Adrenal gland (tissue), 12 donors: ENCODE results near the gene PEX10. TPM values are rescaled to one million over a fixed set of nuclear protein-coding genes. Genes with fewer than 3 reads are reported as not detected.

Experiments
- DNase-seq, 7 donors: peaks; one replicate each; pipeline ENCODE4 v3.0.0-alpha.2; 2019 to 2020
- H3K27ac ChIP-seq, 5 donors: fragments of 200-600 bp; sonication (generic) in 4 of 5; 1 replicate in 3 of 5; 2 replicates in 2 of 5; pipeline versions ENCODE4 v1.5.1 to v1.8.0; 2016 to 2020; ENCODE audit warnings: mild to moderate bottlenecking in 1 of 5
- H3K27me3 ChIP-seq: fragments of 200-600 bp; 2 replicates; pipeline ENCODE4 v1.8.0; 2021
- H3K36me3 ChIP-seq, 2 donors: fragments of 200-600 bp; replicated peaks in 1 of 2; 1 replicate in 1 of 2; 2 replicates in 1 of 2; pipeline versions ENCODE4 v1.5.1 to v1.8.0; 2018 to 2022
- H3K4me1 ChIP-seq, 2 donors: fragments of 200-600 bp; replicated peaks in 1 of 2; 1 replicate in 1 of 2; 2 replicates in 1 of 2; pipeline versions ENCODE4 v1.5.1 to v1.8.0; 2018 to 2021
- H3K4me3 ChIP-seq, 4 donors: fragments of 200-600 bp; sonication (generic) in 3 of 4; one replicate each; pipeline ENCODE4 v1.5.1; 2016 to 2018
- H3K9me3 ChIP-seq, 3 donors: fragments of 200-600 bp; sonication (generic) in 1 of 3; replicated peaks in 1 of 3; 1 replicate in 2 of 3; 2 replicates in 1 of 3; pipeline versions ENCODE4 v1.5.1 to v1.8.0; 2016 to 2021
- CTCF ChIP-seq, 6 experiments: fragments of 450-650 bp in 4 of 6; fragments of 200-600 bp in 2 of 6; sonication (generic) in 1 of 6; IDR thresholded peaks; 1 replicate in 5 of 6; 2 replicates in 1 of 6; pipeline versions ENCODE4 v1.5.1 to v1.8.0; 2016 to 2021; ENCODE audit warnings: antibody characterized with exemption in 6 of 6, mild to moderate bottlenecking in 2 of 6, moderate library complexity in 1 of 6
- POLR2A ChIP-seq, 2 donors: fragments of 450-650 bp; IDR thresholded peaks; one replicate each; pipeline ENCODE4 v1.6.1; 2017; ENCODE audit warnings: antibody characterized with exemption in 2 of 2, mild to moderate bottlenecking in 2 of 2, moderate library complexity in 1 of 2
- WGBS, 4 donors: extraction: QIAGEN DNeasy Blood & Tissue Kit in 2 of 4; methylation state at CpG; one replicate each; pipeline versions ENCODE4 v1.1.5 to v1.1.7; 2013 to 2017; 5-methylcytosine and 5-hydroxymethylcytosine counted together
- intact Hi-C, 2 donors: fragments of 100-400 bp; cut with DNase I; formaldehyde crosslinking; loops; one replicate each; pipeline versions ENCODE4 v1.14.1 to v1.15.0; 2022 to 2023
- polyA plus RNA-seq, 3 donors: library from polyadenylated mRNA; stranded (reverse); fragments of 200-250 nt in 2 of 3; fragments of 350-450 nt in 1 of 3; fragmentation: Illumina TruSeq in 1 of 3; extraction: RNeasy Lipid Tissue Mini Kit (QIAGEN cat#74804) in 1 of 3; gene quantifications; one replicate each; pipeline ENCODE4 v1.2.3, GENCODE V29; 2013 to 2014
- total RNA-seq, 9 donors: library from RNA; depleted of rRNA in 4 of 9; stranded (reverse); fragments of >200 nt in 4 of 9; fragments of 120-200 nt in 1 of 9; fragmentation: NEBNext Ultra II Directional in 1 of 9; extraction: Animal tissue kit (Norgen Biotek cat#: 25700) in 1 of 9; gene quantifications; one replicate each; pipeline versions ENCODE4 v1.1.0 to v1.2.4, GENCODE V29; 2013 to 2023
- donor health status: healthy with polysubstance abuse.
- donor health status: Bipolar disorder and iron deficiency.
- donor health status: DM: yes; HTN: yes; CAD: no.
- donor health status: DM: no; HTN: no; CAD: no.
- donor health status: DM: no; HTN: no; CAD: no.
- donor health status: DM: yes; HTN: yes; CAD: no.

Gene PEX10
- total and polyA plus RNA-seq, 12 donors, result 25.3 to 81.5 (median 44.7) TPM

GRCh38 chr1:2389644-2390043 is 22.7 kb downstream of the PEX10 start:
- intact Hi-C loops, result no loop called here
- no peaks in the 10 kb centered on the region for H3K9me3 ChIP-seq

DNA sequence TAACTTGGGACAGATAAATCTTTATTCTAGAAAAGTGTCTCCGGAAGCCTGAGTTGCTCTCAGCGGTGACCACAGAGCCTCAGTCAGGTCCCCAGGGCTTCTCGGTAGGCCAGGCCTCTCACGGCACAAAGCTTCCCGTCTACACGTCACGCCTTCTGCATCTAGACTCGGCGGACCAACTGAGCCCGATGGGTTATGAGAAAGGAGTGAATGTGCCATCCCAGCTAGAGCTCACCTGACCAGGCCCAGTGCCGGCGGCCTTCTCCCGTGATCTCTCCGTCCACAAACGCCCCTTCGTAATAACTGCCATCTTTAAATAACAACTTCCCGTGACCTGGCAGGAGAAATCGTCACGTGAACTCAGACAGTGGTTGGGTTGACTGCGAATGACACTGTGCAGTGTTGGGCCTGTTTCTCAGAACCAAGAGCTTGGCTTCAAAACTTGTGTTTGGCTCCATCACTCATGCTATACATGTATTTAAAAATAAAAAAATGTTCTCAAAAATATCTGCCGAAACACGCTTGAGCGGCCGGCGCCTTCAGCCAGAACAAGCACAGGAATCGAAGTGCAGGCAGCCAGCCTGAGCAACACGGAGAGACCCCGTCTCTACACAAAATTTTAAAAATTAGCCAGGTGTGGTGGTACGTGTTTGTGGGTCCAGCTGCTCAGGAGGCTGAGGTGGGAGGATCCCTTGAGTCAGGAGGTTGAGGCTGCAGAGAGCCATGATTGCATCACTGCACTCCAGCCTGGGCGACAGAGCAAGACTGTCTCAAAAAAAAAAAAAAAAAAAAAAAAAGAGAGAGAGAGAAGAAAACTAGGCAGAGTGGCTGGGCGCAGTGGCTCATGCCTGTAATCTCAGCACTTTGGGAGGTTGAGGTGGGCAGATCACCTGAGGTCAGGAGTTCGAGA is 24.1 kb downstream of the PEX10 start:
- no peak overlapping the region for H3K4me3 ChIP-seq
- H3K27me3 ChIP-seq, result no peaks in the 10 kb centered on the region
- peaks cover 0 to 9% of the 10 kb centered on the region in 2 donors for H3K36me3 ChIP-seq
- WGBS, 4 donors, result 94 to 96% (median 95%) methylated on average over 32 of the region's 32 CpGs
- H3K27ac ChIP-seq, result no peak overlapping the region
- peaks cover 10 to 19% of the 10 kb centered on the region in 2 donors for H3K4me1 ChIP-seq
- DNase-seq, result peak in 5 of 7 donors; percentile 5 to 52 (median 16)
- intact Hi-C loops, result no loop called here
- no peak for TF ChIP-seq POLR2A (IDR thresholded peaks at IDR 0.05)
- TF ChIP-seq CTCF (IDR thresholded peaks at IDR 0.05), result no peak
- H3K9me3 ChIP-seq, result no peaks in the 10 kb centered on the region

More at GRCh38 chr1:2389644-2390043, 22.7 kb downstream of the PEX10 start:
- peaks cover 0 to 17% of the 10 kb centered on the region in 2 donors for H3K36me3 ChIP-seq
- TF ChIP-seq POLR2A (IDR thresholded peaks at IDR 0.05), result no peak
- TF ChIP-seq CTCF (IDR thresholded peaks at IDR 0.05), result no peak
- WGBS, 4 donors, result 88 to 92% (median 89%) methylated on average over 4 to 7 of the region's 7 CpGs
- H3K27me3 ChIP-seq, result no peaks in the 10 kb centered on the region
- no peak for DNase-seq
- H3K4me1 ChIP-seq, result peaks cover 10 to 33% of the 10 kb centered on the region in 2 donors
- no peak overlapping the region for H3K27ac ChIP-seq
- H3K4me3 ChIP-seq, result no peak overlapping the region

DNA sequence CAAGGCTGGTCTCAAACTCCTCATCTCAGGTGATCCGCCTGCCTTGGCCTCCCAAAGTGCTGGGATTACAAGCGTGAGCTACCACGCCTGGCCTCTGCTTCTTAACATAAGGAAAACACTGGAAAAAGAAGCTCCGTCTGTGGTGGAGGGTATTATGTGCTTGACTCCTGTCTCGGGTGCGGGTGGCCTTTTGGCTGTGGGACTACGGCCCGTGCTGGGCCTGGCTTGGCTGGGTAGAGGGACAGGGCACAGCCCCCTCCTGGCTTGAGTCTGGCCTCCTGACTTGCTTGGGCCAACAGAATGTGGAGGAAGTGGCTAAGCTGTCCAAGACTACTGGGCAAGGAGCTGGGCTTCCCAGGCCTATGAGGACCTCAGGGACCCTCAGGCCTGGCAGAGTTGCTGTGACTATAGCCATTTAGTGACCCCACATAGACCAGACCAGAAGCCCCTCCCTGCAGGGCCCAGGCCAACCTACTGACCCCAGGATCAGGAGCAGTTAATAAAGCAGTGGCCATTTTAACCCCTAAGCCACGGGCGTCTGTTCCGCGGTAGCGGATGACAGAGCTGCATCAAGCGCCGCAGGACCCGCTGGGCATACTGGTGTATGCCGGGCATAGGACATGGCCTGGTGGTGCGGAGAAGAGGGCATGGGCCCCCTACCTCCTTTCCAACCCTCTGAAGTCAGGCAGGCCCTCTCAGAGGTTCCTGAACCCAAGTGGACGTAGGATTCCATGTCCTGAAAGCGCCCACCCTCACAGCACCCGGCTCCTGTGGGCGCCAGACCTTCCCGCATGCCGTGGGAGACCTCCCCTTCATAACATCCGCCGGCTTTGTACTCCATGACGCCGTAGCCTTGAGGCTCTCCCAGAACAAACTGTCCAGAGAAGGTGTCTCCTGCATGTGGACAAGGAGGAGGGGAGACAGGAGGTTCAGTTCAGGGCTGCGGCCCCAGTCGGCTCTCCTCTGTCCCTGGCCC is 25.4 kb downstream of the PEX10 start:
- H3K36me3 ChIP-seq, result peaks cover 0 to 7% of the 10 kb centered on the region in 2 donors
- H3K4me3 ChIP-seq, result no peak overlapping the region
- 92 to 96% (median 94%) methylated on average over 21 to 30 of the region's 30 CpGs for WGBS, 4 donors
- H3K9me3 ChIP-seq, result no peaks in the 10 kb centered on the region
- intact Hi-C loops, result no loop called here
- no peak overlapping the region for H3K27ac ChIP-seq
- DNase-seq, result peak in 5 of 7 donors; percentile 0 to 49 (median 12)
- H3K4me1 ChIP-seq, result peaks cover 4 to 9% of the 10 kb centered on the region in 2 donors
- no peak for TF ChIP-seq CTCF (IDR thresholded peaks at IDR 0.05)
- TF ChIP-seq POLR2A (IDR thresholded peaks at IDR 0.05), result no peak
- no peaks in the 10 kb centered on the region for H3K27me3 ChIP-seq
